CD4-positive, alpha-beta T cell treated with Interleukin-12 subunit alpha and Interleukin-12 subunit beta, for 1 hour (primary cell): ENCODE measurements around the gene NME7.
"Not testable (repeated sequence)": the region's sequence is repeated elsewhere in the genome, so short reads cannot be mapped to it uniquely, and the experiment has no call there.

Experiments used
- DNase-seq: peaks from one replicate; pipeline ENCODE4 v3.0.0-alpha.2; 2020

The NME7 gene

GRCh38 chr1:169149555-169150286, 217.9 kb downstream of the NME7 start:
- no peak for DNase-seq

- DNase-seq, result no peak
Measured at GRCh38 chr1:169148472-169149252, 218.9 kb downstream of the NME7 start.

GRCh38 chr1:169146576-169147214, 220.9 kb downstream of the NME7 start:
- DNase-seq, result no peak

- no peak for DNase-seq
Measured at GRCh38 chr1:169144941-169145626, 222.5 kb downstream of the NME7 start.

GRCh38 chr1:169143984-169144383, 223.6 kb downstream of the NME7 start:
- no peak for DNase-seq

GRCh38 chr1:169143346-169143745, 224.3 kb downstream of the NME7 start:
- no peak for DNase-seq

GRCh38 chr1:169142129-169142528, 225.5 kb downstream of the NME7 start:
- DNase-seq, result no peak

- DNase-seq, result no peak
Measured at GRCh38 chr1:169141356-169141755, 226.2 kb downstream of the NME7 start.

GRCh38 chr1:169138866-169139670, 228.5 kb downstream of the NME7 start:
- no peak for DNase-seq

GRCh38 chr1:169137357-169137756, 230.2 kb downstream of the NME7 start:
- no peak for DNase-seq

GRCh38 chr1:169133801-169134502, 233.6 kb downstream of the NME7 start:
- no peak for DNase-seq

GRCh38 chr1:169133228-169133576, 234.4 kb downstream of the NME7 start:
- DNase-seq, result no peak

GRCh38 chr1:169132512-169133227, 234.9 kb downstream of the NME7 start:
- DNase-seq, result no peak

GRCh38 chr1:169130683-169131082, 236.9 kb downstream of the NME7 start:
- no peak for DNase-seq

GRCh38 chr1:169129109-169129784, 238.3 kb downstream of the NME7 start:
- no peak for DNase-seq

- DNase-seq, result no peak
Measured at GRCh38 chr1:169128562-169128961, 239.0 kb downstream of the NME7 start.

- DNase-seq, result no peak
Measured at GRCh38 chr1:169127305-169127704, 240.3 kb downstream of the NME7 start.

GRCh38 chr1:169126335-169126734, 241.3 kb downstream of the NME7 start:
- no peak for DNase-seq

- not testable (repeated sequence) for DNase-seq
Measured at GRCh38 chr1:169125597-169125996, 242.0 kb downstream of the NME7 start.

- DNase-seq, result no peak
Measured at GRCh38 chr1:169124459-169124858, 243.1 kb downstream of the NME7 start.

- DNase-seq, result no peak
Measured at GRCh38 chr1:169122976-169123375, 244.6 kb downstream of the NME7 start.
